Left ventricle myocardium inferior (tissue), 1 donor: ENCODE measurements around the gene UEVLD. TPM values are rescaled to one million over a fixed set of nuclear protein-coding genes. Genes with fewer than 3 reads are reported as not detected.

ENCODE experiments used
- DNase-seq: peaks from one replicate; pipeline ENCODE4 v3.0.0-alpha.2; 2020
- H3K27ac ChIP-seq: fragments of 200-600 bp; replicated peaks from 2 replicates; pipeline ENCODE4 v1.8.0; 2021
- H3K27me3 ChIP-seq: fragments of 200-600 bp; 2 replicates; pipeline ENCODE4 v1.8.0; 2021; ENCODE audit warnings: low read depth
- H3K36me3 ChIP-seq: fragments of 200-600 bp; 2 replicates; pipeline ENCODE4 v1.8.0; 2021
- H3K4me1 ChIP-seq: fragments of 200-600 bp; 2 replicates; pipeline ENCODE4 v1.8.0; 2021
- H3K4me3 ChIP-seq: fragments of 200-600 bp; 2 replicates; pipeline ENCODE4 v1.8.0; 2021; ENCODE audit warnings: mild to moderate bottlenecking, moderate library complexity
- H3K9me3 ChIP-seq: fragments of 200-600 bp; replicated peaks from 2 replicates; pipeline ENCODE4 v1.8.0; 2021
- intact Hi-C: fragments of 100-400 bp; cut with micrococcal nuclease; formaldehyde crosslinking; loops from one replicate; pipeline ENCODE4 v1.11.0; 2022
- total RNA-seq: library from RNA; stranded (reverse); fragmentation: NEBNext Ultra II Directional; extraction: Animal tissue kit (Norgen Biotek cat#: 25700); gene quantifications from one replicate; pipeline ENCODE4 v1.2.1, GENCODE V29; 2021
- TF ChIP-seq, protein P1 (sequence below): fragments of 200-600 bp; IDR thresholded peaks from 2 replicates; pipeline ENCODE4 v1.8.0; 2021; ENCODE audit warnings: antibody characterized with exemption, mild to moderate bottlenecking, borderline replicate concordance
- donor health status: DM: no; HTN: yes; CAD: no; lungs with severe emphysema.

Gene UEVLD
- total RNA-seq, 1 donor from 2014 or later: 17.7 TPM

DNA sequence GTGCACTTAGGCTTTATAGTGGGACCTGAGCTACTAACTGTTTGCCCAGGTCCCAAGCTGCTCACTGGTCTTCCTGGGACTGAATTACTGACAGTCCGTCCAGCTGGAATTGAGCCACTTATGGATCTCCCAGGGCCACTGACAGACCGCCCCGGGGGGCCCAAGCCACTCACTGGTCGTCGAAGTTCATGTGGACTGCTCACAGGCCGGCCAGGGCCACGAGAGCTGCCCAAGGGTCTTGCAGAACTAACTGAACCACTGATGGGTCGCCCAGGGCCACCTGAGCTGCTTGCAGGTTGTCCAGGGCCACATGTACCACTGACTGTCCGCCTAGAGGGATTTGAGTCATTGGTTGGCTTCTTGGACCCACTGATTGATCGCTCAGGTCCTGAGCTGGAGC lies 26.1 kb upstream of the UEVLD start:
- no peak overlapping the region for H3K4me3 ChIP-seq
- no peak overlapping the region for H3K27ac ChIP-seq
- peaks cover 51% of the 10 kb centered on the region for H3K36me3 ChIP-seq
- no peak for DNase-seq
- intact Hi-C loops: no loop called here
- H3K27me3 ChIP-seq: no peaks in the 10 kb centered on the region
- peaks cover 20% of the 10 kb centered on the region for H3K4me1 ChIP-seq
- TF ChIP-seq, protein P1, sequence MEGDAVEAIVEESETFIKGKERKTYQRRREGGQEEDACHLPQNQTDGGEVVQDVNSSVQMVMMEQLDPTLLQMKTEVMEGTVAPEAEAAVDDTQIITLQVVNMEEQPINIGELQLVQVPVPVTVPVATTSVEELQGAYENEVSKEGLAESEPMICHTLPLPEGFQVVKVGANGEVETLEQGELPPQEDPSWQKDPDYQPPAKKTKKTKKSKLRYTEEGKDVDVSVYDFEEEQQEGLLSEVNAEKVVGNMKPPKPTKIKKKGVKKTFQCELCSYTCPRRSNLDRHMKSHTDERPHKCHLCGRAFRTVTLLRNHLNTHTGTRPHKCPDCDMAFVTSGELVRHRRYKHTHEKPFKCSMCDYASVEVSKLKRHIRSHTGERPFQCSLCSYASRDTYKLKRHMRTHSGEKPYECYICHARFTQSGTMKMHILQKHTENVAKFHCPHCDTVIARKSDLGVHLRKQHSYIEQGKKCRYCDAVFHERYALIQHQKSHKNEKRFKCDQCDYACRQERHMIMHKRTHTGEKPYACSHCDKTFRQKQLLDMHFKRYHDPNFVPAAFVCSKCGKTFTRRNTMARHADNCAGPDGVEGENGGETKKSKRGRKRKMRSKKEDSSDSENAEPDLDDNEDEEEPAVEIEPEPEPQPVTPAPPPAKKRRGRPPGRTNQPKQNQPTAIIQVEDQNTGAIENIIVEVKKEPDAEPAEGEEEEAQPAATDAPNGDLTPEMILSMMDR: no peak
- H3K9me3 ChIP-seq: no peaks in the 10 kb centered on the region

DNA sequence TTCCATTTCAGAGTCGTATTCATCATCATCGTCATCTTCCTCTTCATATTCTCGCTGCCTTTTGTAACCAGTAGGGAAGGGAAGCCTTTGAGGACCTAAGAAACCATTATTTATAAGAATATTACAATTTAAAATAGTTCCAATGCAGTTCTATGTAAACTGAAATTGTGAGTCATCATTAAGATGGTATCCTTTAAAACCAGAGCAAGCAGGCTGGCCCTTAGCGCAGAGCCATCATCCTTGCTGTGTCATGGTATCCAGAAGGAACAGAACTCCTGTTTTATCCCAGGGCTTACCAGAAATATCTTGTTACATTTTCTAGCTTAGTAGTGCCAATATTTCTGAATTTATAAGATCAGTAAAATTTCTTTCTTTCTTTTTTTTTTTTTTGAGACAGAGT lies 23.9 kb upstream of the UEVLD start:
- no peak for DNase-seq
- Histone ChIP-seq H3K36me3 (peaks cover 61% of the 10 kb centered on the region), H3K4me1 (peaks cover 14% of the 10 kb centered on the region), H3K9me3 (no peaks in the 10 kb centered on the region), H3K27ac (no peak overlapping the region), H3K4me3 (no peak overlapping the region), H3K27me3 (no peaks in the 10 kb centered on the region)
- TF ChIP-seq, protein P1: no peak
- intact Hi-C loops: no loop called here

DNA sequence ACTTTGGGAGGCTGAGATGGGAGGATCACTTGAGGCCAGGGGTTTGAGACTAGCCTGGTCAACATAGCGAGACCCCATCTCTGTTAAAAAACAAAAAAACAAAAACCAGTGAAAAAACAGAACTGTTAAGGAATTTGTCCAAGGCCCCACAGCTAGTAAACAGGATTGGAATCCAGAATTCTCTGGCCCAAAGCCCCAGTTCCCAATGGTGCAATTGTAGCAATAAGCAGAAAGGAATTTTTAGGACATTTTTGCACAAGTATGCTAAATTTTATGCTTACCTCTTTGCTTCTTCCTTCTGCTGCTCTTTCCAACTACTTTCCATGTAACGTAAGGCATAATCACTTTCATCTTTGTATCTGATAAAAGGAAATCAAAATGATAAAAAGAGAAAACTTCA lies 22.7 kb upstream of the UEVLD start:
- Histone ChIP-seq H3K4me3 (no peak overlapping the region), H3K36me3 (peaks cover 70% of the 10 kb centered on the region), H3K4me1 (peaks cover 14% of the 10 kb centered on the region), H3K9me3 (no peaks in the 10 kb centered on the region), H3K27me3 (no peaks in the 10 kb centered on the region), H3K27ac (no peak overlapping the region)
- TF ChIP-seq, protein P1: no peak
- DNase-seq: no peak
- intact Hi-C loops: no loop called here

DNA sequence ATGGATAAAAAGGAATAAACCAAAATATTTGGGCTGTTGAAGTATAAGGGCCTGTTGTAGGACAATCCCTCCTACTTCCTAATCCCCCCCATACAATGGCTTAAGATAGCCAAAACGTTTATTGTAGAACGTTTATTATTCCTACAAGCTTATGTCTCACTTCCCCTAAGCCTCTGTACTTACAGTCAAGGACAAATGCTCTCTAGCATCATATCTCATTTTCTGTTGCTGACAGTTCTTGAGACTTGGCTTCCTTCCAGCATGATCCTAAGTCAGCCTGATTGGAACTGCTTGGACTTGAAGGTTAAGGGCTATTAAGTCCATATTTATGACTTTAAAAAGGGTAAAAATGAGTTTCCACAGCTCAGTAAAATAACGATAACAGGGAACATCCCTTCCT lies 19.8 kb upstream of the UEVLD start:
- TF ChIP-seq, protein P1: no peak
- intact Hi-C loops: no loop called here
- H3K27ac ChIP-seq: peak overlapping the region; percentile 68
- no peaks in the 10 kb centered on the region for H3K27me3 ChIP-seq
- no peaks in the 10 kb centered on the region for H3K9me3 ChIP-seq
- H3K36me3 ChIP-seq: peaks cover 56% of the 10 kb centered on the region
- no peak for DNase-seq
- H3K4me3 ChIP-seq: no peak overlapping the region
- H3K4me1 ChIP-seq: peaks cover 16% of the 10 kb centered on the region

DNA sequence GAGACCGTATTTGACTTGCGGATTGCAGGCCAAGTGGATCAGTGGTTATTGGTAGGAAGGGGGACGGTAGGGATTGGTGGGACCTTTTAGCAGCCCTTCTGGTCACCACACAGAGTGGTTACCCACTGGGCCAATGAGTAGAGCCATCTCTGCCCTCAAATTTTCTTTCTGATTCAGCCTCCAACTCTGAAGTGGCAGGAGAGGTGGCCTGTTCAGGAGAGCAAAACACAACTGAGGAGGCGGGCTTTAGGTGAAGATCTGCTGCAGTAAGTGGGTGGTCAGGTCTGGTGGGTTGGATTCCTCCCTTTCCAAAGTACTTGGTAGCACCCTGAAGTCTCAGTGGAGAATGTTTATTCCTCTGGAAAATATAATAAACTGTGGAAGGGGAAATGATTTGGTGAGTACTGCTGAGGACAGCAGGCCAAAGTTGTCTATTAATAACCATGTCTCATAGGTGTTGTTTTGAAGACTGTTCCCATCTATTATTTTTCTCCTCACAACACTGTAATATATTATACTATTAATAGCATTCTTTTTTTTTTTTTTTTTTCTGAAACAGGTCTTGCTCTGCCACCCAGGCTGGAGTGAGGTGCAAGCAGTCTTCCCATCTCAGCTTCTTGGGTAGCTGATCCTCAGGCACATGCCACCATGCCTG lies 12.5 kb upstream of the UEVLD start:
- intact Hi-C loops: no loop called here
- no peaks in the 10 kb centered on the region for H3K9me3 ChIP-seq
- DNase-seq: no peak
- H3K4me3 ChIP-seq: no peak overlapping the region
- no peaks in the 10 kb centered on the region for H3K27me3 ChIP-seq
- peaks cover 29% of the 10 kb centered on the region for H3K4me1 ChIP-seq
- peaks cover 16% of the 10 kb centered on the region for H3K36me3 ChIP-seq
- peak overlapping the region; percentile 75 for H3K27ac ChIP-seq
- TF ChIP-seq, protein P1: no peak
